NCI-H82 treated with DMSO at 0.1 percent for 48 hours (cell line): ENCODE measurements around the gene TBC1D17.

Experiments used
- DNase-seq: peaks from one replicate; lab custom pipeline; 2025; ENCODE audit not compliant: unreplicated experiment; lab: John Stamatoyannopoulos, UW

TBC1D17 gene

DNA sequence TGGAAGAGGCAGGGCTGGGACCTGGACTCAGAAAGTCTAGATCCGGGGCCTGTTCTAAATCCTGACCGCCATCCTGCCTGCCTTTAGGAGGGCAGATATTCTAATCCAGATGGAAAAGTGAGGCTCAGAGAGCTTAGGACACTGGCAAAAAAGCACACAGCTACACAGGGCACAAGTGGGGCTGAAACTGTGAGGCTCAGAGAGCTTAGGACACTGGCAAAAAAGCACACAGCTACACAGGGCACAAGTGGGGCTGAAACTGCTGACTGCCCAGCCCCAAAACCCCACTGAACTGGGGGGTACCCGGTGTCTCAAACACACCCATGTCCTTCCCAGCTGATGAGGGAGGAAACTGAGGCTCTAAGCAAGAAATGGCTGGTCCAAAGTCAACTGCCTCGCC lies 2.3 kb upstream of the TBC1D17 start:
- no peak for DNase-seq

DNA sequence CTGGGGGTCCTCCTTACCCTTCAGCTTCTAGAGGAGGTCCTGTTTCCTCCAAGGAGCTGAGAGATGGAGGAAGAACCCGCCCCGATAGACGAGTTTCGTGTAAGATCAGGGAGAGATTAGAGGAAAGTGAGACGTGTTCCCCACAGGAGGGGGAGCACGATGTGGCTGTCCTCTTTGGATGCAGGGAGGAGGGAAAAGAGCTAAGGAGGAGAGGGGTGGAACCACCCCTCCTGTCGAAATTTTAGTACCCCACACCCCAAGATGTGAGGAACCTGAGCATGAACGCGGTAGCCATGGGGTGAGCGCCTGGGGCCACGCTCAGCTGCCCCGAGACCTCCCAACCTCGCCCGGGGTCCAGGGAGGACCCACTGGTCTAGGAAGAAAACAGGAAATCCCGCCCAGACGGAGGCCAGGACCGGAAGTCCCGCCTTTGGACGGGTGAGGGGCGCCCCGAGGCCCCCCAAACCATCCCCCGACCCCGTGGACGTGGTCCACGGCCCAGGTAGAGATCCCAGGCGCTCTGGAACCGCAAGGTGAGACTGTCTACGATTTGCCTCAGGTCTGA lies 1.6 kb upstream of the TBC1D17 start:
- DNase-seq, result peak; percentile 41

DNA sequence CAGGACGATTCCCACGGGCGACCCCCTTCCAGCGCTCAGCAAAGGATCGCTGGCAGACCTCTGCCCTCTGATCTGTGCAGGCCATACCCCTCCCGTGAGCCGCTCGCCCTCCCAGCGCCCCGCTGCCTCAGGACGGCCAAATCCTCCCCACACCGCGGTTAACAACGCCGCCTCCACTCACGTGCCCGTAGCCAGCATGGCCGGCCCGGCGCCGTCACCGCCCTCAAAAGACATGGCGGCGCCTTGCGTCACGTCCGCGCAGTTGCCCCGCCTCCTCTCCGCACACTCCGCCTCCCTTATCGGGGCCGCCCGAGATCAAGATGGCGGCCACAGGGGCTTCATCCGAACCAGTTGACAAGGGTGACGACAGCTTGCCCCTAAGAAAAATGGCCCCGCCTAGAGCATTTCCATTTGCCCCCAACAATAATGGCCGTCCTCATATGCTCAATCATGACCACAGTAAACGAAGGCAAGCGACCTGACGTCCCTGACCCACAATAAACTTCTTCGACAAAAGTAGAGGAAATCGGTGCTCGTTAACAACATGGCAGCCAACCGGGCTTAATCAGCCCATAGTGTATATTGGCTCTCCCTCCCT lies 981 bp upstream of the TBC1D17 start:
- peak; percentile 98 for DNase-seq

DNA sequence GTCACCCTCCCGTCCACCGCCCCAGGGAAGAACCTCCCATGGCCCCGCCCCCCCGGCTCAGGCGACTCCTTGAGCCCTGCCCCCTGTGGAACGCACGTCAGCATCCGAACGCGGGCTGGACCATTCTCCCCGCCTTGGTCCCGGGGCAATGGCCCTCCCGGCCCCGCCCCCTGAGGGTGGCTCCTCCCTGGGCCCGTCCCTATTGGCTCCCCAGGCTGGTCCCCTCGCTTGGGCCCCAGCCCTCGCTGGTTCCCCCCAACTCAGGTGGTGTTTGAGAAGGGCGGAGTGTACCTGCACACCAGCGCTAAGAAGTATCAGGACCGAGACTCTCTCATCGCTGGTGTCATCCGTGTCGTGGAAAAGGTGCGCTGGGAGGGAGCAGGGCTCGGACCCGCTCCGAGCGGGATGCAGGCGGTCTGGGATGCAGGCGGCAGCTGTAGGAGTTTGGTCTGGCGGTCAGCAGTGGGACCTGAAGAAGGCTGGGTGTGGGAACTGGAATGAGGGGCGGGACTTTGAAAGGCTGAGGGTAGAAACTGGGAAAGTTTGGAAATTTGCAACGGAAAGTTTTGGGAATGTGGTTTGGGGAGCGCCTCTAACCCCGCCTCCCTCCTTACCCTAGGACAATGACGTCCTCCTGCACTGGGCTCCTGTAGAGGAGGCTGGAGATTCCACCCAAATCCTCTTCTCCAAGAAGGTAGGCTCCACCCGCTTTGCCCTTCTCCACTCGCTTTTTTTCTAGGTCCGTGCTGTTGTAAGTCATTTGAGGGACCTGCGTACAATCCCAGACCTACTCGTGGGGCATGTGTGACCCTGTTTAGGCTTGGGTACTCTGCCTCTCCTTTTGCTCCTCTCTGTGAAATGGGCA lies 609 bp downstream of the TBC1D17 start:
- DNase-seq, result peak; percentile 95

DNA sequence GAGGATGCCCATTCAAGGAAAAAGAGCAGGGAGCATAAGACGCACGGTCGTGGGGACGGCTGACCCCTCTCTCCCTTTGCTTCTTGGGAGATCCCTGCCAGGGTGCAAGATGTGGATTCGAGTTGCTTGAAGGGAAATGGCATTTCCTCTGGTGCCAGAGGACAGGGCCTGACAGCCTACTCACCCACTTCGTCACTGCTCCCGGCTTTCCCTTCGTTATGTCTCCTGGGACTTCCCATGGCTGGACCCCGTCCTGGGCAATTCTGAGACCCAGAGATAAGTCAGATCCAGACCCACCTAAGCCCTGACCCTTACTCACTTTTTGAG lies 1.2 kb downstream of the TBC1D17 start:
- no peak for DNase-seq

DNA sequence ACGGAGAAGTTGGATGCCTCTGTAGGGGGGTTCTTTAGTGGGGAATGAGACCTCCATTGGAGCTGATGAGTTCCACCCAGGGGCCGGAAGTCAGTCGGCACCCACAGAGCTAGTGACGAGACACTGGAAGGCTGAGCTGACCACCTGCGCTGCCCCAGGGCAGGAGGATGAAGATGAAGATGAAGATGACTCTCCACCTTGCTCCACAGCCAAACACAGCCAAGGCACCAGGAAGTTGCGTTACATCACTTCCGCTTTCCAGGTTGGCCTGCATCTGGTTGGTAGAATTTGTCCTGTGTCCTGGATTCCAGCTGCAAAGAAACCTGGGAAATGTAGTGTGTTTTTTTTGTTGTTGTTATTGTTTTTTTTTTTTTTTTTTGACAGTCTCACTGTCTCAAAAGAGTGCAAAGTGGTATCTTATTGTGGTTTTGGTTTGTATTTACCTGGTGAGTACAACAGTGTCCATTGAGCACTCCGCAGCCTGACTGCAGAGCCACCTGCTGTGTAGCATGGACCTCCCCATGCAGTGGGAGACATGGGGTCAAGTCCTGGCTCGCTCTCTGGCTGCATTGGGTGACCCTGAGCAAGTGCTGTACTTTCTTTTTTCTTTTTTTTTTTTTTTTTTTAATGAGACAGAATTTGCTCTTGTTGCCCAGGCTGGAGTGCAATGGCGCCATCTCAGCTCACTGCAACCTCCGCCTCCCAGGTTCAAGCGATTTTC lies 1.9 kb downstream of the TBC1D17 start:
- no peak for DNase-seq

DNA sequence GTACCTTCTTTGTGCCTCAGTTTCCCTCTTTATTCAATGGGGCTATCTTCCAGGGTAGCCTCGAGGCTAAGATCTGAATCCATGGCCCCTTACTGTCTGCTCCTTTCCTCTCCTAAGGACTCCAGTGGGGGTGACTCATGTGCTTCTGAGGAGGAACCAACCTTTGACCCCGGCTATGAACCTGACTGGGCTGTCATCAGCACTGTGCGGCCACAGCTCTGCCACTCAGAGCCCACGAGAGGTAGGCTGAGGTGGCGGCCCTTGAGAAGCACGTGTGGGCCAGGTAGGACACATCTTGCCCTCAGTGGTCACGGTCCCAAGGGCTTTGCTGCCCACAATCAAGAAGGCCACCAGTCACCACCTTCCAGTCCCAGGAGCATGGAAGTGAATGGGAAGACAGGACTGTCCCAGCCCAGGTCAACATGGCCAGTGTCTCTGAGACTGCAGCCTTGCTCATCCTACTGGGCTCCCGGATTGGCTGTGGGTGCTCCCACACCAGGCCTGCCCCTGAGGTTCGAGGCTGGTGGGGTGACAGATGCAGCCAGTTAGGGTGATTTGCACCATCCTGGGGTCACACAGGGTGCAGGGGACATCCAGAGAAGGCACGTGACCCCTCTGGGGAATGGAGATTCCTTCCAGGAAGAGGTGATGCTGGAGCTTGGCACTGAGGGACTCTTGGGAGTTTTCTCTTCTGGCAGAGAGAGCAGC lies 2.8 kb downstream of the TBC1D17 start:
- no peak for DNase-seq

DNA sequence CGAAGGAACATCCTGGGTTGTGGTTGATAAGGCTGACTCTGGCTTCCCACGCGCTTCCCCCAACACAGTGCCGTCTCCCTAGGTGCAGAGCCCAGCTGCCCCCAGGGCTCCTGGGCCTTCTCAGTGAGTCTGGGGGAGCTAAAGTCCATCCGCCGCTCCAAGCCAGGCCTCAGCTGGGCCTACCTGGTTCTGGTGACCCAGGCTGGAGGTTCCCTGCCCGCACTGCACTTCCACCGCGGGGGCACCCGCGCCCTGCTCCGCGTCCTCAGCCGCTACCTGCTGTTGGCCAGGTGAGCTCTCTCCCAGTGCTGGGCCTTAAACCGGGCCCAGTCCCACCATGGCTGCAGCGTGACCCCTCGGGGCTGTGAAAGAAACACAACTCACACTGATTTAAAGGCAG lies 3.7 kb downstream of the TBC1D17 start:
- no peak for DNase-seq

DNA sequence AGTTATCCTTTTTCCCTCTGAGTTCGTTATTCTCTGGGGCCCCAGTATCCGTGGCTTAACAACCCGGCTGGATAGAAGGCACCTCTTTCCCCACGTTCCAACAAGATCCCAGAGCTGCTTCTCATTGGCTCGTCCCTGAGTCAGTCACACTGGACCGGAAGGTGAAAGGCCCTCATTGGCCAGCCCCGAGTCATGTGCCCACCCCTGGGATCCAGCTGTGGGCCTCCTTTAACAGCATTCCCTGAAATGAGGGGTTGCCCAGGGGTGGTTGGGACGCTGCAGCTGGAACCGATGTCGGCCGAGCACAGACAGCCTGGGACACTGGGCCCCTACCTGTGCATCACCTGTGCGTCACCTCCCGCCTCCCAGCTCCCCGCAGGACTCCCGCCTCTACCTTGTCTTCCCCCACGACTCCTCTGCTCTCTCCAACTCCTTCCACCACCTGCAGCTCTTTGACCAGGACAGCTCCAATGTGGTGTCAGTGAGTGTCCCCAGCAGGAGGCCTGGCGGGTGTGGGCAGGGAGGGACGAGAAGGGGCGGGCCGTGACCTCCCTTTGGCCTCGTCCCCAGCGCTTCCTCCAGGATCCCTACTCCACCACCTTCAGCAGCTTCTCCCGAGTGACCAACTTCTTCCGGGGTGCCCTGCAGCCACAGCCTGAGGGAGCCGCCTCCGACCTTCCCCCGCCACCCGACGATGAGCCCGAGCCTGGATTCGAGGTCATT lies 4.3 kb downstream of the TBC1D17 start:
- no peak for DNase-seq

DNA sequence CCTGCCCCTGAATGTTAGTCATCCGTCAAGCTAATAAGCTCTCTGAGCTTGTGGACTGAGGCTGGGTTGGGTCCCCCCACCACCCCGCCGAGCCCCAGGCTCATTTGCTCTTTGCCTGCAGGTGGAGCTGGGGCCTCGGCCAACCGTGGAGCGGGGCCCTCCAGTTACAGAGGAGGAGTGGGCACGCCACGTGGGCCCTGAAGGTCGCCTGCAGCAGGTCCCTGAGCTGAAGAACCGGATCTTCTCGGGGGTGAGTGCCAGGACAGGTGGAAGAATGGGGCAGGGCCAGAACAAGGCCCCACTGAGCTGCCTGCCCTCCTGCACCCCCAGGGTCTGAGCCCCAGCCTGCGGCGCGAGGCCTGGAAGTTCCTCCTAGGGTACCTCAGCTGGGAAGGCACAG lies 5.1 kb downstream of the TBC1D17 start:
- DNase-seq, result no peak

DNA sequence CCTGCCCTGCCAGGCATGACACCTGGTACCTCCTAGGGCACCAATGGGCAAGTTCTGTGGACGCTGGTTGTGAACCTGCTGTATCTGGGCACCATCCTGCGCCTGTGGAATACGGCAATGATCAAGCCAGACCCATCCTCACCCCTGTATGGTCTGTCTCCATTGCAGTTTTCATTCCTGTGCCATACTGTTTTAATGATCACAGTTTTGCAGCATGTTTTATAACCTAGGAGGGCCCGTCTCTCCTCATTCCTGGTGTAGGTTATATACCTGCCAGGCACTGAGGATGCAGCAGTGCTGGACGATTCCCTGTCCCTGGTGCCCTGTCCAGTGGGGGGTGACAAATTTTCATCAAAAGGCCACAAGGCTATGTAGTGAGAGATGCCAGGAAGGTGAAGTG lies 5.6 kb downstream of the TBC1D17 start:
- no peak for DNase-seq

DNA sequence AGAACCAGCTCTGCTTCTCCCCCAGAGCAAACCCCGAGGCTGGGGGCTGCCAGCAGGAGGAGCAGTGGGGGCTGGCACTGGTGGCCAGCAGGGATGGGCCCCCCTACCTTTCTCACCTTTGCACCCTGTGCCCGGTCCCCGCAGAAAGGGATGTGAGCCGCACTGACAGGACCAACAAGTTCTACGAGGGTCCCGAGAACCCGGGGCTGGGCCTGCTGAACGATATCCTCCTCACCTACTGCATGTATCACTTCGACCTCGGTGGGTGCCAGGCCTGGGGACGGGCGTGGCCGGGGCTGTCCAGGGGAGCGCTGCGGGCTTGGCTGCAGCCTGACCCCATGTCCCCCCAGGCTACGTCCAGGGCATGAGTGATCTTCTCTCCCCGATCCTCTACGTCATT lies 6.6 kb downstream of the TBC1D17 start:
- DNase-seq, result no peak

DNA sequence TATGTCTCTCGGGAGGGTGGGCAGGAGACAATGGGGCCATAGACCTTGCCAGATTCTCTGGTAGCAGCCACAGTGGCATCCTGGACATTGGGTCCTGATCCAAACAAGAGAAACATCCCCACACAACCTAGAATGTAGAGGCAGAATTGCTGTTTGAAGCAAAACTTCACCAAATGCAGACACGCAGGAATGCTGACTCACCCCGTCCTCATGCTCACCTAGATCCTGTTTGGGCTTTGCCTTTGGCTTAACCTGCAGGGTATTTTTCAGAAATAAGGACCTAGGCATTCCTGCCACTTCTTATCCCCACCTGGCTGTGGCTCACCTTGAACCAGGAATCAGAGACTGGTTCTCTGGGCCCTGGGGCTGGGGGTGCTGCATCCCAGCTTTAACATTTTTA lies 7.3 kb downstream of the TBC1D17 start:
- no peak for DNase-seq

DNA sequence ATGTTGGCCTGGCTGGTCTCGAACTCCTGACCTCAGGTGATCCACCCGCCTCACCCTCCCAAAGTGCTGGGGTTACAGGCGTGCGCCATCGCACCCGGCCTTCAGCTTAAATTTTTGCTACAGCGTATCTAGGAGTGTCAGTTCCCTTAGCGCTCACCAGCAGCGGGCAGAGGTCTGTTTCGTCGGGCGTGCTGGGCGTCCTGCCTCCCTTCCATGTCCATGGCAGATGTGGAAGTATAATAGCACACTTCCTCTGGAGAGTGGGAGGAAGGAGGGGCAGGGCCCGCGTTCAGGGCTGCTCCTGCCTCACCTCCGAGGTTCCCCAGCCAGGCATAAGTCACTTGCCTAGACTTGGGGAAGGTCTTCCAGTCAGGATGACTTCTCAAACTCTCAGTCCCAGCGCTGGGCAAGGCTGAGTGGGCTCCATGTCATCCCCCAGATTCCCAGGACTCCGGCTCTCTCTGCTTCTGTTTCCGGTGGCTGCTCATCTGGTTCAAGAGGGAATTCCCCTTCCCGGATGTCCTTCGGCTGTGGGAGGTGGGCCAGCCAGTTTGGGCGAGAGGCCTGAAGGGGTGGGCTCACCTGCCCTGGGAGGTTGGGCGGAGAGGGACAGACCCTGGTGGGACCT lies 9.6 kb downstream of the TBC1D17 start:
- no peak for DNase-seq

DNA sequence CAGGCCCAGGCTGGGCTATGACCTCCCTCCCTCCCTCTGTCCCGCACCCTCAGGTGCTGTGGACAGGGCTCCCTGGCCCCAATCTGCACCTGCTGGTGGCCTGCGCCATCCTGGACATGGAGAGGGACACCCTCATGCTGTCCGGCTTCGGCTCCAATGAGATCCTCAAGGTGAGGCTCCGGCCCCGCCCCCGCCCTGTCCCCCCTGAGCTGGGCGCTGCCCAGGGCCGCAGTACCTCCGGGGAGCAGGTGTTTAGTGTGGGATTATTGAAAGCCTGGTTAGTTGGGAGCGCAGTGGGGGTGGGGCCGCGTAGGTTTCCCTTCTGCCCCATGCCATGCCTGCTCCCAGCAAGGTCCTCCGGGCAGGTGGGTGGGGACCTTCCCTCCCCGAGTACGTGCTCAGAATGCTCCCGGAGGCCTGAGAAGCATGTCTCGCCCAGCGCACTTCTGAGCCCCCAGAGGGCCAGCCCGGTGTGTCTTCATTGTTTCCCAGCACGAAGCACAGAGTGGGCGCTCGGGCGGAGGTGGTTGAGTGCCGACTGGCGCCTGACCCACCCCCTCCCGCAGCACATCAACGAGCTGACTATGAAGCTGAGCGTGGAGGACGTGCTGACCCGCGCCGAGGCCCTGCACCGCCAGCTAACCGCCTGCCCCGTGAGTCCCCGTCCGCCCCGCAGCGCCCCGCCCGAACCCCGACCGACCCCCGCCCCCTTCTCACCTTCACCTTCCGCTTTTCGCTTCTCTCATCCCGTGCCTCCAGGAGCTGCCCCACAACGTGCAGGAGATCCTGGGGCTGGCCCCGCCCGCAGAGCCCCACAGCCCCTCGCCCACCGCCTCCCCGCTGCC lies 10.4 kb downstream of the TBC1D17 start:
- DNase-seq, result no peak

DNA sequence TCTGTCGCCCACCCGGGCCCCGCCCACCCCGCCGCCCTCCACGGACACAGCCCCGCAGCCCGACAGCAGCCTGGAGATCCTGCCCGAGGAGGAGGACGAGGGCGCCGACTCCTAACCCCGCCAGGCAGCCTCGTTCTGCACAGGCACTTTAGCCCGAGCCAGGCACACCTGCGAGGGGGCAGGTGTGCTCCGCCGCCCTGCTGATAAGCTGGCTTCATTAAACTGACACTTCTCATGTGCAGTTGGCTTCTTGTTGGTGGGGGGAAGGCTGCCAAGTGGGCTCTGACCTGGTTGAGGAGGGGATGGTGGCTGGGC lies 11.0 kb downstream of the TBC1D17 start:
- DNase-seq, result no peak

DNA sequence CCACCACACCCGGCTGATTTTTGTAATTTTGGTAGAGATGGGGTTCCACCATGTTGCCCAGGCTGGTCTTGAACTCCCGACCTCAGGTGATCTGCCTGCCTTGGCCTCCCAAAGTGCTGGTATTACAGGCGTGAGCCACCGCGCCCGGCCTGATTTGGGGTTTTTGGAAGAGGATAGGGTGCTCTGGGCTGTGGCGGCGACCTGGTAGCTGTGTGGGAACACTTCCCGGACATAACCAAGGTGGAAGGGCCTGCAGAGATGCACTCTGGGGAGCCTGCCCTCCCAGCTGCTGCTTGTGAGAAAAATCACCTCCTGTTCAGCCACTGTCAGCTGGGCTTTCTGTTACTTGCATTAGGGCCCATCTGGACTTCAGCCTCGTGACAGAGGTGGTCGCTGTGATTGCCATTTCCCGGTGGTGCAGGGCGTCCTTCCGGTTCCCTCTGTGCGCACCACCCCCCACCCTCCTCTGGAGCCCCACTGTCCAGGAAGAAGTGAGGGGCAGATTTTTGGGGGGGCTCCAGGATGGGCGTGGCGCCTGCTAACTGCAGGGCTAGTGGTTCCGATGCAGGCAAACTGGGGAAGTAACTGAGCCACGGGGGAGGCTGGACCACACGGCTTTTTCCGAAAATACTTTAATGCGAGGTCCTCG lies 11.7 kb downstream of the TBC1D17 start:
- no peak for DNase-seq

DNA sequence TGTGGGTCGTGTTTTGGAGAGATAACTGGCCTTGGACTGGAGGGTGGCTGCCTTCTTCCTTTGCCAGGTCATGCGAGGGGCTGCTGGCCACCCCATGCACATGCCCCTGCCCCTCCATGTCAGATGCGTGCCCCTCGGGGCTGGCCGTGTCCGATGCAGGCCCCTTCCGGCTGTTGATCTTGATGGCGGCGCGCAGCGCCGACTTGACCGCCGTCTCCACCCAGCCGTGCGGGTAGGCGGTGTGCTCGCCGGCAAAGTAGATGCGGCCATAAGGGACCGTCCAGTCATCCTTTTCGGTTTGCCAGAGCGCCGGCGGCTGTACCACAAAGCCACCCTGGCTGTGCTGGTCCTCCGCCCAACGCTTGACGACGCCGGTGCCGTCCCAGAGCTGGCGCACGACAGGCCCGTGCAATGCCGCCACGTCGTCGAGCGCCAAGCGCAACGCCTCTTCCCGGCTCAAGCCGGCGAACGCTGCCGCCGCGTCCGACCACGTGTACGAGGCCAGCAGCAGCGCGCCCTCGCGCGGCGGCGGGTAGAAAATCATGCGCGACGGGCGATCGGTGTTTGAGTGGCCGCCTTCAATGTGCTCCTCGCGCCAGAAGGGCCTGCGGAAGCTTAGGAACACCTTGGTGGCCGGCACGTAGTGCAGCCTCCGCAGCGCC lies 12.3 kb downstream of the TBC1D17 start:
- peak; percentile 2 for DNase-seq
